SK-N-SH (cell line): ENCODE results near the gene KLF15. TPM values are rescaled to one million over a fixed set of nuclear protein-coding genes. Genes with fewer than 3 reads are reported as not detected.

Experiments
- CTCF ChIA-PET: fragments of 300-600, 350-600 bp; formaldehyde crosslinking; extraction: SDS; loops from one replicate; lab custom pipeline; 2021; lab: Yijun Ruan, JAX
- POLR2A ChIA-PET: fragments of 350-600 bp; sonication (Branson Sonifier 250); formaldehyde crosslinking; extraction: SDS; loops from one replicate; lab custom pipeline; 2020; ENCODE audit warnings: antibody characterized with exemption, inconsistent platforms; lab: Yijun Ruan, JAX
- DNase-seq: peaks from one replicate; pipeline ENCODE4 v3.0.0; 2012
- H2AFZ ChIP-seq: fragments of 200-600 bp; sonication (generic); 2 replicates; pipeline ENCODE4 v1.8.1; 2016; ENCODE audit warnings: antibody characterized with exemption, mild to moderate bottlenecking, low read depth
- H3F3A ChIP-seq: fragments of 200-600 bp; sonication (generic); replicated peaks from 2 replicates; pipeline ENCODE3; 2016; ENCODE audit warnings: antibody characterized with exemption, mild to moderate bottlenecking; ENCODE audit not compliant: insufficient read depth
- H3K27ac ChIP-seq, 2 experiments: fragments of 200-500 bp in 1 of 2; fragments of 200-600 bp in 1 of 2; sonication (Bioruptor generic) in 1 of 2; sonication (generic), shearing (Covaris generic) in 1 of 2; 2 replicates each; pipeline versions ENCODE4 v1.5.1 to v1.6.1; 2014 to 2016; ENCODE audit warnings: low read depth in 2 of 2, inconsistent platforms in 1 of 2, low read length in 1 of 2, mild to moderate bottlenecking in 1 of 2, mixed read lengths in 1 of 2
- H3K27me3 ChIP-seq: fragments of 200-600 bp; sonication (generic), shearing (Covaris generic); 2 replicates; pipeline ENCODE4 v1.6.1; 2016; ENCODE audit warnings: mixed run types; ENCODE audit not compliant: insufficient read depth
- H3K36me3 ChIP-seq, 2 experiments: fragments of 200-500 bp in 1 of 2; fragments of 200-600 bp in 1 of 2; sonication (Bioruptor generic) in 1 of 2; sonication (generic) in 1 of 2; replicated peaks in 1 of 2; 2 replicates each; pipeline versions ENCODE3 to v1.5.1; 2014 to 2016; ENCODE audit warnings: low read length in 1 of 2, mild to moderate bottlenecking in 1 of 2; ENCODE audit not compliant: insufficient read depth in 2 of 2, control insufficient read depth in 1 of 2
- H3K4me1 ChIP-seq, 2 experiments: fragments of 200-500 bp in 1 of 2; fragments of 200-600 bp in 1 of 2; sonication (Bioruptor generic) in 1 of 2; sonication (generic), shearing (Covaris generic) in 1 of 2; 2 replicates each; pipeline versions ENCODE4 v1.5.1 to v1.6.1; 2014 to 2016; ENCODE audit warnings: low read depth in 1 of 2, low read length in 1 of 2, mixed run types in 1 of 2; ENCODE audit not compliant: insufficient read depth in 2 of 2, control insufficient read depth in 1 of 2
- H3K4me2 ChIP-seq: fragments of 200-600 bp; sonication (generic), shearing (Covaris generic); 2 replicates; pipeline ENCODE4 v1.6.1; 2017; ENCODE audit warnings: mixed run types
- H3K4me3 ChIP-seq, 2 experiments: fragments of 200-500 bp in 1 of 2; fragments of 200-600 bp in 1 of 2; sonication (Bioruptor generic) in 1 of 2; sonication (generic), shearing (Covaris generic) in 1 of 2; 2 replicates each; pipeline versions ENCODE4 v1.5.1 to v1.8.1; 2014 to 2016; ENCODE audit warnings: low read depth in 2 of 2, inconsistent platforms in 1 of 2, low read length in 1 of 2, mild to moderate bottlenecking in 1 of 2, mixed read lengths in 1 of 2, moderate library complexity in 1 of 2
- H3K79me2 ChIP-seq: fragments of 200-600 bp; sonication (generic); 2 replicates; pipeline ENCODE4 v1.8.1; 2017; ENCODE audit warnings: mild to moderate bottlenecking; ENCODE audit not compliant: insufficient read depth
- H3K9ac ChIP-seq: fragments of 200-600 bp; sonication (generic); 2 replicates; pipeline ENCODE4 v1.6.1; 2017; ENCODE audit warnings: mixed run types
- H3K9me2 ChIP-seq: fragments of 200-600 bp; sonication (generic); 2 replicates; pipeline ENCODE4 v1.6.1; 2017; ENCODE audit warnings: mixed run types
- H3K9me3 ChIP-seq: fragments of 200-600 bp; sonication (generic); 2 replicates; pipeline ENCODE4 v1.6.1; 2017; ENCODE audit warnings: mixed run types, mild to moderate bottlenecking, moderate library complexity
- H4K20me1 ChIP-seq: fragments of 200-600 bp; sonication (generic); 2 replicates; pipeline ENCODE4 v1.6.1; 2017; ENCODE audit warnings: mild to moderate bottlenecking, mixed run types; ENCODE audit not compliant: insufficient read depth
- ELF1 ChIP-seq: IDR thresholded peaks from 2 replicates; pipeline ENCODE4 v1.4.0; 2012
- EP300 ChIP-seq, 2 experiments: IDR thresholded peaks; 2 replicates each; pipeline versions ENCODE4 v1.4.0 to v1.6.1; 2012; ENCODE audit warnings: borderline replicate concordance in 1 of 2, low read depth in 1 of 2, low read length in 1 of 2
- EZH2phosphoT487 ChIP-seq: fragments of 200-600 bp; sonication (generic); IDR thresholded peaks from 2 replicates; pipeline ENCODE4 v1.6.1; 2017; ENCODE audit warnings: low read depth, mixed run types, mild to moderate bottlenecking, antibody characterized with exemption, moderate library complexity, borderline replicate concordance
- FOSL2 ChIP-seq: IDR thresholded peaks from 2 replicates; pipeline ENCODE4 v1.4.0; 2012; ENCODE audit warnings: low read depth, mild to moderate bottlenecking, moderate library complexity, borderline replicate concordance
- GATA2 ChIP-seq: sonication (generic); formaldehyde crosslinking; IDR thresholded peaks from 2 replicates; pipeline ENCODE4 v1.5.0; 2020; ENCODE audit warnings: mild to moderate bottlenecking, missing genetic modification reagents
- NFIC ChIP-seq: IDR thresholded peaks from 2 replicates; pipeline ENCODE4 v1.4.0; 2012; ENCODE audit warnings: borderline replicate concordance
- NRF1 ChIP-seq: IDR thresholded peaks from 2 replicates; pipeline ENCODE4 v1.6.1; 2012; ENCODE audit warnings: low read depth, mild to moderate bottlenecking, low read length
- SIN3A ChIP-seq: IDR thresholded peaks from 2 replicates; pipeline ENCODE4 v1.6.1; 2012; ENCODE audit warnings: low read depth, mild to moderate bottlenecking, low read length, moderate library complexity, borderline replicate concordance
- SMC3 ChIP-seq: IDR thresholded peaks from 2 replicates; pipeline ENCODE4 v1.6.1; 2012; ENCODE audit warnings: low read depth, low read length, improper control_type of control experiment
- TAF1 ChIP-seq: IDR thresholded peaks from 2 replicates; pipeline ENCODE4 v1.6.1; 2012; ENCODE audit warnings: low read depth, mild to moderate bottlenecking, low read length, moderate library complexity, borderline replicate concordance
- TCF12 ChIP-seq: IDR thresholded peaks from 2 replicates; pipeline ENCODE4 v1.4.0; 2012
- YY1 ChIP-seq: IDR thresholded peaks from 2 replicates; pipeline ENCODE4 v1.4.0; 2012; ENCODE audit warnings: low read depth, mild to moderate bottlenecking
- WGBS: methylation state at CpG from one replicate; pipeline ENCODE4 v1.1.6; 2017; ENCODE audit warnings: low lambda C conversion rate; 5-methylcytosine and 5-hydroxymethylcytosine counted together
- polyA plus RNA-seq, 3 experiments: library from polyadenylated mRNA; depleted of rRNA; stranded (reverse); fragments of >200 nt; gene quantifications; 2 replicates each; pipeline ENCODE4 v1.2.3, GENCODE V29; 2012
- TF ChIP-seq, protein P1 (sequence below): fragments of 150-350 bp; IDR thresholded peaks from 2 replicates; pipeline ENCODE4 v1.6.1; 2017; ENCODE audit warnings: antibody characterized with exemption, low read length, low read depth, borderline replicate concordance
- TF ChIP-seq, protein P2 (sequence below): IDR thresholded peaks from 2 replicates; pipeline ENCODE4 v1.4.0; 2012; ENCODE audit warnings: low read depth, borderline replicate concordance
- TF ChIP-seq, protein P3 (sequence below): fragments of 150-350 bp; IDR thresholded peaks from 2 replicates; pipeline ENCODE4 v1.6.1; 2016; ENCODE audit warnings: mild to moderate bottlenecking, low read depth, low read length
- TF ChIP-seq, protein P4 (sequence below): IDR thresholded peaks from 2 replicates; pipeline ENCODE4 v1.4.0; 2012; ENCODE audit warnings: low read depth
- TF ChIP-seq, protein P5 (sequence below): IDR thresholded peaks from 2 replicates; pipeline ENCODE4 v1.6.1; 2012; ENCODE audit warnings: mild to moderate bottlenecking, low read depth, low read length, moderate library complexity

Gene KLF15
- polyA plus RNA-seq, 1 of the 3 experiments (the other 2 are of a cell fraction), result 0.28 TPM

DNA sequence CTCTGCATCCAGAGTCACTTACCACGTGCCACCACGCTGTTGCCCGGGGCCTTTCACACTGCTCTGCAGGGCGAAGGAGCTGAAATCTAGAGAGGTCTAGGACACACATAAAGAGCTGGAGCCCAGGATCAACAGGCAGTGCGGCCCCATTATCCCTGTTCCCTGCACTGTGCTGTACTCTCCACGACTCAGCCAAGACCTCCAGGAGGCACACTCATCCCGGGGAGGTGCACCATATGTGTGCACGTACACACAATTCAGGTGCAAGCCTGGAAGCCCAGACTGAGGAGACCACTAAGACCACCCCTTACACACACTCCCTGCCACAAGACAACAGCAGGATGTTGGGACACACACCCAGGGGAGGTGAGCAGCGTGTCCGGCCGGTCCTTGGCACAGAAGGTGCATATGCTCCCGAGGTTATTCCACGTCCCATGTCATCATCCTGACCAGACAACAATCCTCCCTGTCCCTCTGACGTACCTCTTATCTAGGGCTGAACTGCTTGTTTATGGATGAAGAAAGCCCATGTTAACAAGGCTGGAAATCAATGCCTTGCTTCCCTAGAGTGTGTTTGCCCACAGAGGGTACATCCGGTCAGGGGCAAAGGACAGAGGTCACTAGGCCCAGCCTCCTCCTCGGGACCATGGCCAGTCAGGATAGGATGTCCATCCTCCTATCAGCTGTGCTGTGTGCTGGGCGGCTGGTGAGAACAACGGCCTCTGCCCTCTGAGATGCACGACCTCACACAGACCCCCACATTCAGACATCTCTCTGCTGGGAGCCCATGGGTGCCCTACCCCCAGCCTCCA lies 16.1 kb downstream of the KLF15 start:
- Histone ChIP-seq H3K9me2 (no peaks in the 10 kb centered on the region), H3K9me3 (no peaks in the 10 kb centered on the region), H3F3A (no peaks in the 10 kb centered on the region), H3K9ac (no peak overlapping the region), H3K4me1 (peaks cover 0 to 10% of the 10 kb centered on the region in 2 experiments; a peak in 1 of 4 replicates), H3K4me2 (no peak overlapping the region), H4K20me1 (no peaks in the 10 kb centered on the region), H3K36me3 (no peaks in the 10 kb centered on the region), H2AFZ (no peak overlapping the region), H3K79me2 (no peaks in the 10 kb centered on the region), H3K4me3 (no peak overlapping the region), H3K27ac (no peak overlapping the region), H3K27me3 (no peaks in the 10 kb centered on the region)
- CTCF ChIA-PET, result interaction anchor here (1.3 kb wide), 1 partner anchor 128 kb away, joined by 4 read pairs; no protein-coding TSS in a partner anchor
- WGBS, result 66% methylated on average over 11 of the region's 19 CpGs
- TF ChIP-seq TAF1, result no peak
- POLR2A ChIA-PET, result no interaction called here
- DNase-seq, result no peak

DNA sequence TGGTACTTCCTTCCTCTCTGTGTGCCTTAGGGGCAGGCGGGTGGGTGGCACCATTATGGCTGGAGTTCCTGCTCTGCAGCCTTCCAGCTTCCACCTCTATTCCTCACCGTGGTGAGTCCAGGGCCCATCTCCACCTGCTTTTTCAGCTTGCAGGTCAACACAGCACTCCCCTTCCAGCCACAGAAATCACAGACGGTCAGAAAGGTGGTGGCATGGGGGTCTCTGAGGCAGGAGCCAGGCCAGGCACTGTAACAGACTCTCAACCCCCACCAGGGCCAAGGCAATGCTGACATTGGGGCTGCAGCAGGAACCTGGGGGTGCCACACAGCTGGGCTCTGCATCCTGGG lies 16.6 kb downstream of the KLF15 start:
- H3K36me3 ChIP-seq, result no peaks in the 10 kb centered on the region
- H3K27me3 ChIP-seq, result no peaks in the 10 kb centered on the region
- no peak overlapping the region for H3K9ac ChIP-seq
- no peaks in the 10 kb centered on the region for H4K20me1 ChIP-seq
- no peak overlapping the region for H3K4me3 ChIP-seq
- no peak overlapping the region for H3K4me2 ChIP-seq
- no peaks in the 10 kb centered on the region for H3K9me3 ChIP-seq
- CTCF ChIA-PET, result interaction anchor here (1.0 to 1.3 kb wide), 2 partner anchors 128 to 206 kb away, joined by 3 to 4 read pairs; no protein-coding TSS in a partner anchor
- 50% methylated on average over 3 of the region's 3 CpGs for WGBS
- H3K27ac ChIP-seq, result no peak overlapping the region
- H2AFZ ChIP-seq, result no peak overlapping the region
- no peaks in the 10 kb centered on the region for H3F3A ChIP-seq
- H3K4me1 ChIP-seq, result peaks cover 0 to 10% of the 10 kb centered on the region in 2 experiments; a peak in 1 of 4 replicates
- H3K79me2 ChIP-seq, result no peaks in the 10 kb centered on the region
- no peak for DNase-seq
- POLR2A ChIA-PET, result no interaction called here
- no peaks in the 10 kb centered on the region for H3K9me2 ChIP-seq
- TF ChIP-seq ELF1 (no peak), TCF12 (no peak), FOSL2 (no peak), EP300 (IDR thresholded peaks at IDR 0.05; ENCODE audit: borderline replicate concordance in 1 of 2, low read depth in 1 of 2, low read length in 1 of 2) (no peak), NFIC (no peak), SMC3 (no peak), YY1 (no peak), GATA2 (CRISPR knock-in tag) (no peak), EZH2phosphoT487 (no peak), NRF1 (no peak), SIN3A (no peak)
- TF ChIP-seq, protein P1, sequence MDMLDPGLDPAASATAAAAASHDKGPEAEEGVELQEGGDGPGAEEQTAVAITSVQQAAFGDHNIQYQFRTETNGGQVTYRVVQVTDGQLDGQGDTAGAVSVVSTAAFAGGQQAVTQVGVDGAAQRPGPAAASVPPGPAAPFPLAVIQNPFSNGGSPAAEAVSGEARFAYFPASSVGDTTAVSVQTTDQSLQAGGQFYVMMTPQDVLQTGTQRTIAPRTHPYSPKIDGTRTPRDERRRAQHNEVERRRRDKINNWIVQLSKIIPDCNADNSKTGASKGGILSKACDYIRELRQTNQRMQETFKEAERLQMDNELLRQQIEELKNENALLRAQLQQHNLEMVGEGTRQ, result no peak
- TF ChIP-seq, protein P2, sequence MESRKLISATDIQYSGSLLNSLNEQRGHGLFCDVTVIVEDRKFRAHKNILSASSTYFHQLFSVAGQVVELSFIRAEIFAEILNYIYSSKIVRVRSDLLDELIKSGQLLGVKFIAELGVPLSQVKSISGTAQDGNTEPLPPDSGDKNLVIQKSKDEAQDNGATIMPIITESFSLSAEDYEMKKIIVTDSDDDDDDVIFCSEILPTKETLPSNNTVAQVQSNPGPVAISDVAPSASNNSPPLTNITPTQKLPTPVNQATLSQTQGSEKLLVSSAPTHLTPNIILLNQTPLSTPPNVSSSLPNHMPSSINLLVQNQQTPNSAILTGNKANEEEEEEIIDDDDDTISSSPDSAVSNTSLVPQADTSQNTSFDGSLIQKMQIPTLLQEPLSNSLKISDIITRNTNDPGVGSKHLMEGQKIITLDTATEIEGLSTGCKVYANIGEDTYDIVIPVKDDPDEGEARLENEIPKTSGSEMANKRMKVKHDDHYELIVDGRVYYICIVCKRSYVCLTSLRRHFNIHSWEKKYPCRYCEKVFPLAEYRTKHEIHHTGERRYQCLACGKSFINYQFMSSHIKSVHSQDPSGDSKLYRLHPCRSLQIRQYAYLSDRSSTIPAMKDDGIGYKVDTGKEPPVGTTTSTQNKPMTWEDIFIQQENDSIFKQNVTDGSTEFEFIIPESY, result no peak
- TF ChIP-seq, protein P3, sequence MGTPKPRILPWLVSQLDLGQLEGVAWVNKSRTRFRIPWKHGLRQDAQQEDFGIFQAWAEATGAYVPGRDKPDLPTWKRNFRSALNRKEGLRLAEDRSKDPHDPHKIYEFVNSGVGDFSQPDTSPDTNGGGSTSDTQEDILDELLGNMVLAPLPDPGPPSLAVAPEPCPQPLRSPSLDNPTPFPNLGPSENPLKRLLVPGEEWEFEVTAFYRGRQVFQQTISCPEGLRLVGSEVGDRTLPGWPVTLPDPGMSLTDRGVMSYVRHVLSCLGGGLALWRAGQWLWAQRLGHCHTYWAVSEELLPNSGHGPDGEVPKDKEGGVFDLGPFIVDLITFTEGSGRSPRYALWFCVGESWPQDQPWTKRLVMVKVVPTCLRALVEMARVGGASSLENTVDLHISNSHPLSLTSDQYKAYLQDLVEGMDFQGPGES, result no peak
- TF ChIP-seq, protein P4, sequence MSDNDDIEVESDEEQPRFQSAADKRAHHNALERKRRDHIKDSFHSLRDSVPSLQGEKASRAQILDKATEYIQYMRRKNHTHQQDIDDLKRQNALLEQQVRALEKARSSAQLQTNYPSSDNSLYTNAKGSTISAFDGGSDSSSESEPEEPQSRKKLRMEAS, result no peak
- TF ChIP-seq, protein P5, sequence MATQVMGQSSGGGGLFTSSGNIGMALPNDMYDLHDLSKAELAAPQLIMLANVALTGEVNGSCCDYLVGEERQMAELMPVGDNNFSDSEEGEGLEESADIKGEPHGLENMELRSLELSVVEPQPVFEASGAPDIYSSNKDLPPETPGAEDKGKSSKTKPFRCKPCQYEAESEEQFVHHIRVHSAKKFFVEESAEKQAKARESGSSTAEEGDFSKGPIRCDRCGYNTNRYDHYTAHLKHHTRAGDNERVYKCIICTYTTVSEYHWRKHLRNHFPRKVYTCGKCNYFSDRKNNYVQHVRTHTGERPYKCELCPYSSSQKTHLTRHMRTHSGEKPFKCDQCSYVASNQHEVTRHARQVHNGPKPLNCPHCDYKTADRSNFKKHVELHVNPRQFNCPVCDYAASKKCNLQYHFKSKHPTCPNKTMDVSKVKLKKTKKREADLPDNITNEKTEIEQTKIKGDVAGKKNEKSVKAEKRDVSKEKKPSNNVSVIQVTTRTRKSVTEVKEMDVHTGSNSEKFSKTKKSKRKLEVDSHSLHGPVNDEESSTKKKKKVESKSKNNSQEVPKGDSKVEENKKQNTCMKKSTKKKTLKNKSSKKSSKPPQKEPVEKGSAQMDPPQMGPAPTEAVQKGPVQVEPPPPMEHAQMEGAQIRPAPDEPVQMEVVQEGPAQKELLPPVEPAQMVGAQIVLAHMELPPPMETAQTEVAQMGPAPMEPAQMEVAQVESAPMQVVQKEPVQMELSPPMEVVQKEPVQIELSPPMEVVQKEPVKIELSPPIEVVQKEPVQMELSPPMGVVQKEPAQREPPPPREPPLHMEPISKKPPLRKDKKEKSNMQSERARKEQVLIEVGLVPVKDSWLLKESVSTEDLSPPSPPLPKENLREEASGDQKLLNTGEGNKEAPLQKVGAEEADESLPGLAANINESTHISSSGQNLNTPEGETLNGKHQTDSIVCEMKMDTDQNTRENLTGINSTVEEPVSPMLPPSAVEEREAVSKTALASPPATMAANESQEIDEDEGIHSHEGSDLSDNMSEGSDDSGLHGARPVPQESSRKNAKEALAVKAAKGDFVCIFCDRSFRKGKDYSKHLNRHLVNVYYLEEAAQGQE, result no peak
